Transverse colon (tissue), 4 donors: ENCODE results near the gene LRP1B.
A peak's percentile ranks its signal among the peaks of the same experiment; 100 is the strongest.
"Not testable (repeated sequence)": the region's sequence is repeated elsewhere in the genome, so short reads cannot be mapped to it uniquely, and the experiment has no call there.

ENCODE experiments used
- CTCF ChIP-seq, 5 experiments: fragments of 200-600 bp in 3 of 5; fragments of 450-650 bp in 2 of 5; sonication (generic) in 3 of 5; IDR thresholded peaks; 1 replicate in 2 of 5; 2 replicates in 3 of 5; pipeline ENCODE4 v1.5.1; 2016 to 2017; ENCODE audit warnings: antibody characterized with exemption in 5 of 5, inconsistent platforms in 3 of 5, mild to moderate bottlenecking in 2 of 5, moderate library complexity in 1 of 5
- EP300 ChIP-seq: sonication (generic); formaldehyde crosslinking; IDR thresholded peaks from one replicate; pipeline ENCODE4 v1.6.1; 2017; ENCODE audit warnings: antibody characterized with exemption, low read depth
- POLR2A ChIP-seq: fragments of 450-650 bp; IDR thresholded peaks from one replicate; pipeline ENCODE4 v1.6.1; 2016; ENCODE audit warnings: antibody characterized with exemption, mild to moderate bottlenecking, moderate library complexity
- POLR2AphosphoS5 ChIP-seq, 3 donors: sonication (generic); formaldehyde crosslinking; IDR thresholded peaks; one replicate each; pipeline ENCODE4 v1.6.1; 2016; ENCODE audit warnings: antibody characterized with exemption in 3 of 3

GRCh38 chr2:140964324-140964723 lies 1166.5 kb downstream of the LRP1B start:
- TF ChIP-seq CTCF (IDR thresholded peaks at IDR 0.05): peak in 1 of 5 experiments; percentile 7
- not testable (repeated sequence) for TF ChIP-seq POLR2A; EP300; POLR2AphosphoS5 (IDR thresholded peaks at IDR 0.05)
